Astrocyte of the spinal cord (primary cell): Measurements from ENCODE around the gene PPP1R8.

Experiments used
- DNase-seq: peaks from one replicate; pipeline ENCODE4 v3.0.0; 2011; ENCODE audit warnings: low read depth, low spot score
- H3K4me3 ChIP-seq: 2 replicates; pipeline ENCODE4 v1.5.1; 2011; ENCODE audit warnings: low read depth, mild to moderate bottlenecking, low read length, moderate library complexity
- CTCF ChIP-seq: IDR thresholded peaks from 2 replicates; pipeline ENCODE4 v1.5.1; 2012; ENCODE audit warnings: low read depth, mild to moderate bottlenecking, low read length, inconsistent platforms
- in situ Hi-C: cut with HindIII; loops from 2 replicates; pipeline ENCODE4 v1.10.0; 2017; ENCODE audit warnings: low sequenced_read_pairs

PPP1R8 gene

GRCh38 chr1:27884006-27884954 lies 53.7 kb downstream of the PPP1R8 start:
- H3K4me3 ChIP-seq, result no peak overlapping the region
- DNase-seq, result no peak
- in situ Hi-C loops, result no loop called here
- TF ChIP-seq CTCF, result no peak

- no peak for DNase-seq
- in situ Hi-C loops, result no loop called here
- no peak for TF ChIP-seq CTCF
- no peak overlapping the region for H3K4me3 ChIP-seq
Measured at GRCh38 chr1:27885114-27885528, 54.5 kb downstream of the PPP1R8 start.

GRCh38 chr1:27885621-27886352 lies 55.2 kb downstream of the PPP1R8 start:
- H3K4me3 ChIP-seq, result no peak overlapping the region
- no peak for DNase-seq
- in situ Hi-C loops, result no loop called here
- TF ChIP-seq CTCF, result no peak

GRCh38 chr1:27886353-27886679 lies 55.7 kb downstream of the PPP1R8 start:
- DNase-seq, result no peak
- no peak for TF ChIP-seq CTCF
- in situ Hi-C loops, result no loop called here
- H3K4me3 ChIP-seq, result no peak overlapping the region

- no peak overlapping the region for H3K4me3 ChIP-seq
- in situ Hi-C loops, result no loop called here
- no peak for DNase-seq
- no peak for TF ChIP-seq CTCF
Measured at GRCh38 chr1:27886744-27887143, 56.2 kb downstream of the PPP1R8 start.

- H3K4me3 ChIP-seq, result no peak overlapping the region
- DNase-seq, result no peak
- in situ Hi-C loops, result no loop called here
- no peak for TF ChIP-seq CTCF
Measured at GRCh38 chr1:27887215-27888021, 56.8 kb downstream of the PPP1R8 start.
